Loucy (cell line): ENCODE results near the gene BANK1.

Experiments used
- H2AFZ ChIP-seq: fragments of 200-600 bp; sonication (generic); 2 replicates; pipeline ENCODE4 v1.6.0; 2016; ENCODE audit warnings: antibody characterized with exemption, mild to moderate bottlenecking, low read length, moderate library complexity
- H3F3A ChIP-seq: fragments of 200-600 bp; 2 replicates; pipeline ENCODE4 v1.6.0; 2016; ENCODE audit warnings: antibody characterized with exemption, low read depth, mild to moderate bottlenecking
- H3K27me3 ChIP-seq: fragments of 200-600 bp; sonication (generic); 2 replicates; pipeline ENCODE4 v1.6.1; 2014; ENCODE audit warnings: low read length, mild to moderate bottlenecking; ENCODE audit not compliant: insufficient read depth, poor library complexity, severe bottlenecking
- H3K36me3 ChIP-seq: fragments of 200-600 bp; sonication (generic); 2 replicates; pipeline ENCODE4 v1.6.1; 2016; ENCODE audit warnings: low read length; ENCODE audit not compliant: insufficient read depth
- H3K4me1 ChIP-seq: fragments of 200-600 bp; sonication (generic); 2 replicates; pipeline ENCODE4 v1.5.1; 2014; ENCODE audit warnings: low read length, mild to moderate bottlenecking; ENCODE audit not compliant: insufficient read depth, poor library complexity, severe bottlenecking
- H3K4me2 ChIP-seq: fragments of 200-600 bp; sonication (generic); 2 replicates; pipeline ENCODE4 v1.6.0; 2014; ENCODE audit warnings: antibody characterized with exemption, low read length, low read depth, mild to moderate bottlenecking; ENCODE audit not compliant: poor library complexity, severe bottlenecking
- H3K4me3 ChIP-seq: fragments of 200-600 bp; sonication (generic); 2 replicates; pipeline ENCODE4 v1.5.1; 2014; ENCODE audit warnings: low read length, mild to moderate bottlenecking, mixed read lengths; ENCODE audit not compliant: poor library complexity, severe bottlenecking
- H3K79me2 ChIP-seq: fragments of 200-600 bp; sonication (generic); 2 replicates; pipeline ENCODE4 v1.6.1; 2014; ENCODE audit warnings: low read length; ENCODE audit not compliant: insufficient read depth
- H3K9ac ChIP-seq: fragments of 200-600 bp; sonication (generic); 2 replicates; pipeline ENCODE4 v1.6.0; 2014; ENCODE audit warnings: mild to moderate bottlenecking, low read depth, low read length, moderate library complexity; ENCODE audit not compliant: poor library complexity, severe bottlenecking
- H3K9me2 ChIP-seq: fragments of 200-600 bp; sonication (generic); replicated peaks from 2 replicates; pipeline ENCODE4 v1.6.1; 2016; ENCODE audit warnings: low read depth, low read length, mixed read lengths
- H3K9me3 ChIP-seq: fragments of 200-600 bp; sonication (generic); 2 replicates; pipeline ENCODE4 v1.6.1; 2014; ENCODE audit warnings: mild to moderate bottlenecking, antibody characterized with exemption, low read length, low read depth; ENCODE audit not compliant: insufficient read depth
- H4K20me1 ChIP-seq: fragments of 200-600 bp; sonication (generic); 2 replicates; pipeline ENCODE4 v1.6.0; 2014; ENCODE audit warnings: antibody characterized with exemption, low read length, mild to moderate bottlenecking; ENCODE audit not compliant: insufficient read depth, poor library complexity, severe bottlenecking
- EZH2phosphoT487 ChIP-seq: fragments of 200-600 bp; IDR thresholded peaks from 2 replicates; pipeline ENCODE4 v1.6.1; 2018; ENCODE audit warnings: antibody characterized with exemption, mild to moderate bottlenecking, moderate library complexity, borderline replicate concordance
- TF ChIP-seq, protein P1 (sequence below): fragments of 200-600 bp; sonication (generic); conservative IDR thresholded peaks from 2 replicates; pipeline ENCODE4 v1.5.1; 2014; ENCODE audit warnings: mild to moderate bottlenecking, antibody characterized with exemption, low read length

Gene BANK1

DNA sequence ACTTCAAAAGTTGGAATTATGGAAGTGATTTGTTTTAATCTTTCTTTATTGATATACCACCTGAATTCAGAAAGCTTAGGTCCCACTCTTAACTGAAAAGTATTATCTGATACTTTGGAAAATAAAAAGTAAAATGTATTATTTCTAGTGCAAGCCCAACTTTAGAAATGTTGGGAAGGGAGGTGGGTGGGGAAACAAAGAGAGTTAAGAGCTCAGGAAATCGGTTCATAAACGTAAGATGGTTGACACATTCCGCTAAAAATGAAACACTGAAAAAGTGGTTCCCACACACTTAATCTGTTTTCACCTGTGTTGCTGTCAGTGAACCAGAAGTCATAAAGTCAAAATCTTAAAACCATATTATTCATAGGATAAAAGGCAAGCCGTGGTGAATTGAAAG lies 237.4 kb downstream of the BANK1 start:
- TF ChIP-seq EZH2phosphoT487, result no peak
- TF ChIP-seq, protein P1, sequence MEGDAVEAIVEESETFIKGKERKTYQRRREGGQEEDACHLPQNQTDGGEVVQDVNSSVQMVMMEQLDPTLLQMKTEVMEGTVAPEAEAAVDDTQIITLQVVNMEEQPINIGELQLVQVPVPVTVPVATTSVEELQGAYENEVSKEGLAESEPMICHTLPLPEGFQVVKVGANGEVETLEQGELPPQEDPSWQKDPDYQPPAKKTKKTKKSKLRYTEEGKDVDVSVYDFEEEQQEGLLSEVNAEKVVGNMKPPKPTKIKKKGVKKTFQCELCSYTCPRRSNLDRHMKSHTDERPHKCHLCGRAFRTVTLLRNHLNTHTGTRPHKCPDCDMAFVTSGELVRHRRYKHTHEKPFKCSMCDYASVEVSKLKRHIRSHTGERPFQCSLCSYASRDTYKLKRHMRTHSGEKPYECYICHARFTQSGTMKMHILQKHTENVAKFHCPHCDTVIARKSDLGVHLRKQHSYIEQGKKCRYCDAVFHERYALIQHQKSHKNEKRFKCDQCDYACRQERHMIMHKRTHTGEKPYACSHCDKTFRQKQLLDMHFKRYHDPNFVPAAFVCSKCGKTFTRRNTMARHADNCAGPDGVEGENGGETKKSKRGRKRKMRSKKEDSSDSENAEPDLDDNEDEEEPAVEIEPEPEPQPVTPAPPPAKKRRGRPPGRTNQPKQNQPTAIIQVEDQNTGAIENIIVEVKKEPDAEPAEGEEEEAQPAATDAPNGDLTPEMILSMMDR, result no peak
- Histone ChIP-seq H3K9me2 (no peaks in the 10 kb centered on the region), H4K20me1 (no peaks in the 10 kb centered on the region), H3K36me3 (no peaks in the 10 kb centered on the region), H3K4me1 (no peaks in the 10 kb centered on the region), H3K79me2 (no peaks in the 10 kb centered on the region), H3K4me2 (no peak overlapping the region), H3F3A (no peaks in the 10 kb centered on the region), H3K27me3 (no peaks in the 10 kb centered on the region), H3K9ac (no peak overlapping the region), H2AFZ (no peak overlapping the region), H3K9me3 (no peaks in the 10 kb centered on the region), H3K4me3 (no peak overlapping the region)

DNA sequence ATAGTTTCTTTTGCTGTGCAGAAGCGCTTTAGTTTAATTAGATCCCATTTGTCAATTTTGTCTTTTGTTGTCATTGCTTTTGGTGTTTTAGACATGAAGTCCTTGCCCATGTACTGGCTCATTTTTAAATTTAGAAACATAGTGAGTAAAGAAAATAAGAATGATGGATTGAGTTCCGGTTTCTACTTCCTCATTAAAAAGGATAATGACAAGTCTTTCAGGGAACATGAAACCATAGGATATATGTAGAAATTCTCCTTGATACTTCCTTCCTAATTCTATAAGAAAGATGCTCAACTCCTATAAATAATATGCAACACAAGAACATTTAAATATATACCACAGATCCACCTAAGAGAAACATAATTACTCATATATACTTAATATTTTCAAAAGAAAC lies 240.9 kb downstream of the BANK1 start:
- TF ChIP-seq EZH2phosphoT487, result no peak
- TF ChIP-seq, protein P1, result no peak
- Histone ChIP-seq H3K9me2 (no peaks in the 10 kb centered on the region), H3K4me2 (no peak overlapping the region), H3K27me3 (no peaks in the 10 kb centered on the region), H3K79me2 (no peaks in the 10 kb centered on the region), H2AFZ (no peak overlapping the region), H3K9me3 (no peaks in the 10 kb centered on the region), H3K36me3 (no peaks in the 10 kb centered on the region), H3K4me3 (no peak overlapping the region), H3F3A (no peaks in the 10 kb centered on the region), H3K4me1 (no peaks in the 10 kb centered on the region), H4K20me1 (no peaks in the 10 kb centered on the region), H3K9ac (no peak overlapping the region)

DNA sequence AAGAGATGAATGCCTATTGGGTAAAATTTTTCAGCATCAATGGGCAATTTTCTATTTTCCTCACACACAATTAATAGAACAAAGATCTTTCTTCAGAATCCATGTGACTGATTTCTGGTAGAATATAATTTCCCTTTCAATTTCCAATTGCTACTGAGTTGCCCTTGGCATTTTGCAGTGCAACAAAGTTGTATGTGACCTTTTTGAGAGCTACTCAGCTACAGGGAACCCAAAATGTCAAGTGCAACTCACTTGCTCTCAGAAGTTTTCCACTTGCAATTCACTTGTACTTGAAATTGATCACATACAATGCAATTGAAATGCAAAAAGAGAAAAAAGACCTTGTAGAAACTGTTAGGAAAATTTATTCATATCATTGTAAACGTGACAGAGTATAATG lies 245.5 kb downstream of the BANK1 start:
- Histone ChIP-seq H3K4me1 (no peaks in the 10 kb centered on the region), H2AFZ (no peak overlapping the region), H3K36me3 (no peaks in the 10 kb centered on the region), H3K9me3 (no peaks in the 10 kb centered on the region), H3K79me2 (no peaks in the 10 kb centered on the region), H3K27me3 (no peaks in the 10 kb centered on the region), H3K9me2 (no peaks in the 10 kb centered on the region), H3K4me3 (no peak overlapping the region), H3K9ac (no peak overlapping the region), H4K20me1 (no peaks in the 10 kb centered on the region), H3K4me2 (no peak overlapping the region), H3F3A (no peaks in the 10 kb centered on the region)
- no peak for TF ChIP-seq EZH2phosphoT487
- TF ChIP-seq, protein P1, result no peak
